ENCODE results near the gene SETMAR.
"Not testable (repeated sequence)": the region's sequence is repeated elsewhere in the genome, so short reads cannot be mapped to it uniquely, and the experiment has no call there.

The SETMAR gene

GRCh38 chr3:4314688-4315087 is 11.5 kb downstream of the SETMAR start:
- DNase-seq = no peak

DNA sequence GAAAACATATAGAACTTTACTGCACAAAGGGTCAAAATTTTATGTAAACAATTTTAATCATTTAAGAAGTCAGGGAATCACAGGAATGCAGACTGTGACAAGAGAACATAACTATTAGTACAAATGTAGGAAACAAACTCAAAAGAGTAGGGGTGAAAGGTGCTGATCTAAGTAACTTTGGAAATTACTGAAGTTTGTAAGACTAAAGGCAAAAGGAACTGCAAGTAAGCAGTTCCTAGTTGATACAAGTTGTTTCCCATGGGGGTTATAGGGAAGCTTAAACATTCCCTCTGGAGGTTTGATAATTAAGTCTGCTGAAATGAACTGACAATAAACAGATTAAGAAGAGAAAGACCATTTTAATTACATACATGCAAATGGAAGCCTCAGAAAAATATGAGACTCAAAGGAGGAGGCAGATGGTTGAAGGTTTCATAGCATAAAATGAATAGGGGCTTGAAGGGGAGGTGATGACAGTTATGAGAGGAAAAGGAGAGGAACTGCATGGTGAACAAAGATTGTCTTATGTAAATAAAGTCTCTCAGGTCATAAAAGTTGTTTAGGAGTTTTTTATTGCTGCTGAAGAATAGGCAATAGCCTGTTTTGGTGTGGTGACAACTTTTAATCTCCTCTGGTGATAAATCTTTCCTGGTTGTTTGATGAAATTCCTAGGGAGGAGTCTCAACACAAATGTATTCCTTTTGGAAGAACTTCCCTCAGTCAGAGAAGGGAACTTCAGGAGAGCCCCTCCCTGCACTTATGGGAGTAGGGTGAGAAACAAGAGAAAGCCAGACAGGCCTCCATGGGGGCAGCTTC is 17.1 kb downstream of the SETMAR start:
- DNase-seq = no peak

- no peak for DNase-seq
These were observed 18.6 kb downstream of the SETMAR start for GRCh38 chr3:4321732-4322131.

GRCh38 chr3:4322635-4323034 is 19.5 kb downstream of the SETMAR start:
- DNase-seq = no peak

GRCh38 chr3:4323246-4324027 is 20.3 kb downstream of the SETMAR start:
- DNase-seq = no peak

DNA sequence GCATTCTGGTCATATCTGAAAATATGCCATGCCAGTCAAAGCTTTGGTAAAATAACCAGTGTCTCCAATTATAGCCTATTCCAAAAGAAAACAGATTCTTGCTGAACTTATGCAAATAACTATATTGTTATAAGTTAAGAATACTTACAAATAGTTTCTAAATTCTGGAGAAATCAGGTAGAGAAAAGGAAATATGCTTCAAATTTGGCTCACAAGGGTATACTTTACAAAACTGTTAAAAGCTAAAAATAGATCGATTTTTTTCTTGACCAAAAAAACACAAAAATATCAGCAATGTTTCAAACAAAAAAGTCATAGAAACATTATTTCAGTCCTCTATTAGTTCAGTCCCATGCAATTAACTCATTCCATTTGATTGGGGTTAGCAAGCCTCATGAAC is 23.7 kb downstream of the SETMAR start:
- DNase-seq = no peak

DNA sequence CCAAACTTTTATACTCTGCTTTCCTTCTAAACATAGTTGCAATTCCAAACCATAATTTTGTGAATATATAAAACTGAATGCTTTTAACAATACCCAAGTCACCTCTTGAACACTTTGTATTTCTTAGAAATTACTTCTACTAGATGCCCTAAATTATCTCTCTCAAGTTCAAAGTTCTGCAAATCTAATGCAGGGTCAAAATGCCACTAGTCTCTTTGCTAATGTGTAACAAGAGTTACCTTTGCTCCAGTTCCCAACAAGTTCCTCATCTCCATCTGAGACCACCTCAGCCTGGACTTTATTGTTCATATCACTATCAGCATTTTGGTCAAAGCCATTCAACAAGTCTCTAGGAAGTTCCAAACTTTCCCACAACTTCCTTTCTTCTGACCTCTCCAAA is 26.6 kb downstream of the SETMAR start:
- DNase-seq = not testable (repeated sequence)

DNA sequence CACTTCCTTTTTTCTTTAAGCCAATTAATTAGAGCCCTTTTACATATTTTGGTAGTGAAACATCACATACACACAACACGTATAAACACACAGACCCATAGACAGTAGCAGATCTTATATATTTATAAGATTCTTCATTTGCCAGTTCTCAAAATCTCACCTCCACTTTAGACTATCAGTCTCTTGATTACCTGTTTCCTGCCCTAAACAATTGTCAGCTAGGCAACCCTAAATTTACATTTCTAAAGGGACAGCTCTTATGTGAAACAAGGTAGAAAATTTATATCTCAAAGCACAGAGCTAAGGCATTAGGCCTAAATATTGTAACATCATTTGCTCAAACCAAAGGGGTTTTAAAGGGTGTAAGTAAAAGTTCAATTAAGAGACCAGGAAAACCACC is 28.9 kb downstream of the SETMAR start:
- no peak for DNase-seq

GRCh38 chr3:4332574-4332973 is 29.4 kb downstream of the SETMAR start:
- no peak for DNase-seq

GRCh38 chr3:4332991-4333390 is 29.8 kb downstream of the SETMAR start:
- no peak for DNase-seq

- DNase-seq = no peak
These were observed 31.4 kb downstream of the SETMAR start for GRCh38 chr3:4334548-4334947.

DNA sequence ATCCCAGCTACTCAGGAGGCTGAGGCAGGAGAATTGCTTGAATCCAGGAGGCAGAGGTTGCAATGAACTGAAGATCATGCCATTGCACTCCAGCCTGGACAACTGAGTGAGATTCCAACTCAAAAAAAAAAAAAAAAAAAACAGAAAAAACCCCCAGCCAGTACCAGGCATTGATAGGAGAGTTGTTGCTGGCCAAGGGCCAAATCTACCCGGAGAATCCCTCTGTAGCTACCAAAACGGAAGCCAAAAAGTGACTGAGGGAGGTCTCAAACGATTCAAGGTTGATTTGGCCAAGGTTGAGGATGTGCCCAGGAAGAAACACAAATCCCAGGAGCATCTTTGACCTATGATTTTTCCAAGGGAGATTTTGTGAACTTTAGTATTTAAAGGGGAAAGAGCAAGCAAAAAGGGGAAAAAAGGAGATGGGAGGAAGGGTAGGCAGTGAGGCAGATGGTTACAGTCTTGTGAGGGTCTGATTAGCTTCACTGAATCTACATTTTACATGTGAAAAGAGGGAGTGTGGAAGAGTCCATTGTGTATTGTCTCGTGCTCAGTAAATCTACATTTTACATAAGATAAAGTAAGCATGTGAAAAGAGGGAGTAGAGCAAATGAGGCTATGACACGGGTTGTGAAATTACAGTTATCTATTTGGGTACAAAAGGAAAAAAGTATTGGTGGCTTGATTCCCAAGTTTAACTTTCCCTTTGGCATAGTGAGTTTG is 32.8 kb downstream of the SETMAR start:
- DNase-seq = no peak

DNA sequence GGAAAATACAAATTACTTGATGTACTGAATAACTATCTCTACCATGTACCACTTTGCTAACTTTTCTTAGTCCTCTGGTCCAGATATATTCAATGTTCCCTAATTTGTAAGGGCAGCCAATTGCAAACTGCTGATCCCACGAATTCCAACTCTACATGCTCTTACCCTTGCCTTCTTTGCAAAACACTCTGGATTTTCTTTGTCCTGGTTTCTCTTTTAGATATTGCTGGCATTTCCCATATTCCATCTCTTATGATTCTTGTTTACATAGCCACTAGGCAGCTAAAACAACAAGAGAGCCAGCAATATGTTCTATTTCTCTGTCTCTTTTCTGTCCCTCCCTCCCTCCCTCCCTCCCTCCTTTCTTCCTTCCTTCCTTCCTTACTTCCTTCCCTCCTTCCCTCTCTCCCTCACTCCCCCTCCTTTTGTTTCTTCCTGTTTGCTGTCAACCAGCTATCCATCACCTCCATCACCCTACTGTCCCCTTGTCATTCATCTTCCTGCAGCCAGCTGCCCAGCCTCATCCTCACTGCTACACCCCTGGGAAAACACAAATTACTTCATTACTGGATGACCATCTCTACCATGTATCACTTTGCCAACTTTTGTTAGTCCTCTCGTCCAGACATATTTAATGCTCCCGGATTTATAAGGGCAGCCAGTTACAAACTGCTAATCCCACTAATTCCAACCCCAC is 33.8 kb downstream of the SETMAR start:
- DNase-seq = no peak

GRCh38 chr3:4338751-4339150 is 35.6 kb downstream of the SETMAR start:
- no peak for DNase-seq

GRCh38 chr3:4340077-4340410 is 36.9 kb downstream of the SETMAR start:
- no peak for DNase-seq

DNA sequence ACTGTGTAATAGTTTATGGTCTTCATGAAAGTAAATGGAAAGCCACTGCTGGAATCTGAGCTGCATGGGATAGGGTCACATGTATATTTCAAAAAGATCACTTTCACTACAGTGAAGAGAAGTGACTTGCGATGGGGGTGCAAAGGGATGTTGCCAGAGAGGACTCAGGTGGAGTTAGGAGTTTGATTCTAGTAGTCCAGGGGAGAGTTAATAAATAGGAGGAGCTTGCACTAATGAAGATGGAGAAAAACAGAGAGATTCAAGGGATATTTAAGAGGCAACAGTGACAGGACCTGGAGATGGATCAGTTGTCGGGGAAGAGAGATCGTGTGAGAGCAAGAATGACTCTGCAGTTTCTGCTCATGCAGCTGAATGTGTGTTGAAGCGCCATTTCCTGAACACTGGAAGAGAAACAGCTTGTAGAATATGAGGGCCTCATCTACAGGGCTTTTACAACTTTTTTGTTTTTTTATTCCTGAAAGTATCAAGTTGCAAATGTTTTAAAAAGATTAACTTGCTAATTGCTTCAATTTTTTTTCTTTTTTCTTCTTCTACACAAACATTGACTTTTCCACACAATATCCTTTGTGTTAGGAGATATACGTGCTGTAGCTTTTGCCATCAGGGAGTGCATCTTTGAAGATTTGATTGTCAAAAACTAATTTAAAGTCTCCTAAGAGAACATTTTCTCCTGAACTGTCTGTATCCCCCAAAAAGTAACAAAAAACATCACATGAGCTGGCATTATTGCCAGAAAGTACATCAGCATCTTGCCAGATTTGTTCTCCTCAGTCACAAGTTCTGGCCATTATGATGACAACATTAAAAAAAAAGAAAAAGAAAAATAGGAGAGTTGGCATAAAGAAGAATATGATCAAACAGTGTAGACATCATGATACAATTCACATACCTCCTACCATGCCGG is 37.5 kb downstream of the SETMAR start:
- no peak for DNase-seq

GRCh38 chr3:4341336-4341675 is 38.1 kb downstream of the SETMAR start:
- DNase-seq = no peak

DNA sequence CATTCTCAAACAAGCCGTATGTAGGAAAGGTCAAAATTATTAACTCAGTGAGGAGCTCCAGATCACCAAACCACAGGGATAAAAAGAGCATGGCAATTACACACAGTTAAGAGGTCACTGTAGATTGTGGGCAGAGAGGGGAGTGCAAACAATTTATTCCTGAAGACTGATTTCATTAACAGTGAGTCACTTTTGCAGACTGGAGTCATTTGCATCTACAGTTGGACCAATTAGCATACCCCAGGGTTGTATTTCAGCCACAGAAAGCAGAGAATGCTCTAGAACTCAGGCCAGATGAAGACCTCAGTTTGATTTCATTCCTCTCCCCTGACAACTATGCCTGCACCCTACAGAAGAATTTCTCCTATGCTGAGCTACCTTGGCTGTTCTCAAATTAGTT is 40.1 kb downstream of the SETMAR start:
- no peak for DNase-seq

DNA sequence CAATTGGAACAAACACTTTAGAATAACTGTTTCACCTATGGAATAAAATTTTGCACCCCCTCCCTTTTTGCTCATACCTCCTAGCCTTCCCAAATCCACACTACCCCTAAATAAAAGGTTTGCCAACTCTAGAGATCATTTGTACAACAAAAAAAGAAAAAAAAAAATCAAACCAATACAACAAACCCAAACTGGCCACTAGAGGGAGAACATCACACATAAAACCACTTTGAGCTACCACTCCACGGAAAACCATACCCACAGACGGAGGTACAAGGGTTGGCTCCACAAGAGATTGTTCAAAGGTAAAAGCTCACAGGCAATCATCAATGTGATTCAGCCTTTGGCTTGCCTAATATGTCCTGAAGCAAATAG is 47.6 kb downstream of the SETMAR start:
- DNase-seq = no peak

GRCh38 chr3:4351164-4351855 is 48.1 kb downstream of the SETMAR start:
- DNase-seq = no peak

GRCh38 chr3:4351872-4352271 is 48.7 kb downstream of the SETMAR start:
- DNase-seq = no peak
